GM20000 (cell line): ENCODE data around the gene GGACT.

ENCODE experiments used
- DNase-seq: peaks from one replicate; pipeline ENCODE4 v3.0.0; 2012; ENCODE audit warnings: low spot score
- CTCF ChIP-seq: IDR thresholded peaks from 2 replicates; pipeline ENCODE4 v1.5.1; 2012; ENCODE audit warnings: mild to moderate bottlenecking, control low read depth; ENCODE audit errors: extremely low read depth, missing control alignments

The GGACT gene

GRCh38 chr13:100497389-100497788, 91.2 kb downstream of the GGACT start:
- TF ChIP-seq CTCF: no peak
- no peak for DNase-seq

GRCh38 chr13:100495455-100495854, 93.1 kb downstream of the GGACT start:
- no peak for DNase-seq
- TF ChIP-seq CTCF: no peak

GRCh38 chr13:100493418-100493817, 95.2 kb downstream of the GGACT start:
- TF ChIP-seq CTCF: no peak
- DNase-seq: no peak

- no peak for TF ChIP-seq CTCF
- DNase-seq: no peak
Measured at GRCh38 chr13:100491164-100491842, 97.3 kb downstream of the GGACT start.

- no peak for DNase-seq
- no peak for TF ChIP-seq CTCF
Measured at GRCh38 chr13:100490692-100491091, 97.9 kb downstream of the GGACT start.

- no peak for DNase-seq
- TF ChIP-seq CTCF: no peak
Measured at GRCh38 chr13:100485265-100485664, 103.3 kb downstream of the GGACT start.

GRCh38 chr13:100484702-100485101, 103.9 kb downstream of the GGACT start:
- DNase-seq: no peak
- TF ChIP-seq CTCF: no peak
